ENCODE data around the gene NFATC3. TPM values are rescaled to one million over a fixed set of nuclear protein-coding genes. Genes with fewer than 3 reads are reported as not detected.

The NFATC3 gene
- total RNA-seq, 1 experiment from 2014 or later = 33.0 TPM

GRCh38 chr16:68219725-68220351 lies 134.7 kb downstream of the NFATC3 start:
- no peak overlapping the region for H3T11ph ChIP-seq (ENCODE audit: low read length)
- Mint-ChIP-seq H3K4me1 (peaks cover 6 to 9% of the 10 kb centered on the region in 2 experiments), H3K36me3 (ENCODE audit: insufficient read depth in 1 of 3, low read depth in 3 of 3) (peaks cover 0 to 3% (median 0%) of the 10 kb centered on the region in 3 experiments; a peak in 2 of 7 replicates), H3K27ac (peak overlapping the region; percentile 17 to 73 (median 36); a peak in 4 of 7 replicates), H3K9me3 (no peaks in the 10 kb centered on the region), H3K27me3 (ENCODE audit: low read depth) (no peaks in the 10 kb centered on the region), H3K4me3 (no peak overlapping the region)
- peaks cover 2% of the 10 kb centered on the region; the same call in 1 of the 2 replicates for H3K4me1 ChIP-seq (ENCODE audit: insufficient read depth, low read length)
- no peak overlapping the region for H3K23ac ChIP-seq (ENCODE audit: insufficient read length, low read depth, low read length)
- no peak for DNase-seq
- no peaks in the 10 kb centered on the region for H3K79me2 ChIP-seq (ENCODE audit: insufficient read depth, low read length)
- no peak overlapping the region for H3K4ac ChIP-seq (ENCODE audit: low read depth, low read length)
- H4K91ac ChIP-seq (ENCODE audit: insufficient read length, low read depth, low read length) = no peak overlapping the region
- no peak overlapping the region for H2BK120ac ChIP-seq (ENCODE audit: low read depth, low read length, poor library complexity, severe bottlenecking)
- no peak overlapping the region for H4K8ac ChIP-seq (replicated peaks; ENCODE audit: insufficient read length, low read depth, low read length)
- H3K18ac ChIP-seq (ENCODE audit: insufficient read length, low read depth, low read length) = no peak overlapping the region
- no peak overlapping the region for H2AFZ ChIP-seq (ENCODE audit: low read length)
- H3K9ac ChIP-seq (ENCODE audit: extremely low read depth, insufficient read length, low read length) = no peak overlapping the region
- no peak overlapping the region for H2BK20ac ChIP-seq (ENCODE audit: low read depth, low read length, poor library complexity, severe bottlenecking)
- H3K27ac ChIP-seq (ENCODE audit: insufficient read length, low read depth, low read length) = no peak overlapping the region
- no peak overlapping the region for H2BK5ac ChIP-seq (ENCODE audit: insufficient read length, low read length)
- H3K27me3 ChIP-seq (ENCODE audit: insufficient read depth, low read length) = no peaks in the 10 kb centered on the region
- H4K20me1 ChIP-seq (ENCODE audit: control insufficient read depth, insufficient read depth, insufficient read length) = no peaks in the 10 kb centered on the region
- H3K4me2 ChIP-seq (ENCODE audit: insufficient read depth, insufficient read length, low read length) = no peak overlapping the region
- H4K5ac ChIP-seq (ENCODE audit: insufficient read length, low read depth, low read length) = no peak overlapping the region
- H3K56ac ChIP-seq (ENCODE audit: insufficient read length, low read depth, low read length) = no peak overlapping the region
- H3K9me3 ChIP-seq (ENCODE audit: control insufficient read depth, low read depth, low read length) = no peaks in the 10 kb centered on the region
- H2BK15ac ChIP-seq (ENCODE audit: low read depth, low read length) = no peak overlapping the region
- H3K23me2 ChIP-seq (ENCODE audit: insufficient read length, low read depth, low read length, poor library complexity, severe bottlenecking) = no peaks in the 10 kb centered on the region
- H2AK5ac ChIP-seq (ENCODE audit: insufficient read length, low read length) = no peak overlapping the region
- TF ChIP-seq, protein P1, sequence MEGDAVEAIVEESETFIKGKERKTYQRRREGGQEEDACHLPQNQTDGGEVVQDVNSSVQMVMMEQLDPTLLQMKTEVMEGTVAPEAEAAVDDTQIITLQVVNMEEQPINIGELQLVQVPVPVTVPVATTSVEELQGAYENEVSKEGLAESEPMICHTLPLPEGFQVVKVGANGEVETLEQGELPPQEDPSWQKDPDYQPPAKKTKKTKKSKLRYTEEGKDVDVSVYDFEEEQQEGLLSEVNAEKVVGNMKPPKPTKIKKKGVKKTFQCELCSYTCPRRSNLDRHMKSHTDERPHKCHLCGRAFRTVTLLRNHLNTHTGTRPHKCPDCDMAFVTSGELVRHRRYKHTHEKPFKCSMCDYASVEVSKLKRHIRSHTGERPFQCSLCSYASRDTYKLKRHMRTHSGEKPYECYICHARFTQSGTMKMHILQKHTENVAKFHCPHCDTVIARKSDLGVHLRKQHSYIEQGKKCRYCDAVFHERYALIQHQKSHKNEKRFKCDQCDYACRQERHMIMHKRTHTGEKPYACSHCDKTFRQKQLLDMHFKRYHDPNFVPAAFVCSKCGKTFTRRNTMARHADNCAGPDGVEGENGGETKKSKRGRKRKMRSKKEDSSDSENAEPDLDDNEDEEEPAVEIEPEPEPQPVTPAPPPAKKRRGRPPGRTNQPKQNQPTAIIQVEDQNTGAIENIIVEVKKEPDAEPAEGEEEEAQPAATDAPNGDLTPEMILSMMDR (conservative IDR thresholded peaks at IDR 0.05) = no peak
- no peaks in the 10 kb centered on the region for H3K79me1 ChIP-seq (ENCODE audit: insufficient read depth, low read depth, low read length, poor library complexity, severe bottlenecking)
- no peak overlapping the region for H2BK12ac ChIP-seq (ENCODE audit: insufficient read length, low read depth, low read length)
- no CpG with 5 or more reads among the region's 6 CpGs for WGBS (ENCODE audit: extremely low coverage, insufficient read length, low lambda C conversion rate)
- no peak overlapping the region for H3K14ac ChIP-seq (ENCODE audit: insufficient read depth, low read length)
